Left colon (tissue), 2 donors: Measurements from ENCODE around the gene ATRAID. TPM values are rescaled to one million over a fixed set of nuclear protein-coding genes. Genes with fewer than 3 reads are reported as not detected.

Source experiments
- ATAC-seq: fragments of 200-7000 bp; cut with Tn5 transposase; one replicate; pipeline ENCODE4 v1.9.1; 2020; ENCODE audit warnings: mild to moderate bottlenecking, moderate library complexity
- DNase-seq, 2 donors: peaks; one replicate each; pipeline ENCODE4 v3.0.0-alpha.2; 2020
- intact Hi-C, 2 donors: fragments of 100-400 bp; cut with DNase I in 1 of 2; cut with micrococcal nuclease in 1 of 2; formaldehyde crosslinking; loops; one replicate each; pipeline versions ENCODE4 v1.11.2 to v1.14.0; 2022; cut with DNase I, micrococcal nuclease
- total RNA-seq, 2 donors: library from RNA; stranded (reverse); fragmentation: NEBNext Ultra II Directional; extraction: Animal tissue kit (Norgen Biotek cat#: 25700); gene quantifications; one replicate each; pipeline ENCODE4 v1.2.1, GENCODE V29; 2021
- donor health status: DM: no; HTN: no; CAD: no.
- donor health status: DM: yes; HTN: yes; CAD: no.

Gene ATRAID
- total RNA-seq, 2 donors from 2014 or later = 75.3 to 98.2 TPM

- intact Hi-C loops = no loop called here
- no peak for ATAC-seq
- no peak for DNase-seq
These were observed 3.1 kb downstream of the ATRAID start for GRCh38 chr2:27214941-27215340.

GRCh38 chr2:27216416-27217137 is 4.7 kb downstream of the ATRAID start:
- DNase-seq (no peak), ATAC-seq (no peak)
- intact Hi-C loops = no loop called here

GRCh38 chr2:27217173-27218121 is 5.6 kb downstream of the ATRAID start, which contains the start of gene CAD:
Gene CAD (plus strand): TSS chr2:27217369. CDS start chr2:27217552, 183 bp downstream.
- intact Hi-C loops = no loop called here
- peak; percentile 84 to 93 for DNase-seq
- peak; percentile 92 for ATAC-seq

- intact Hi-C loops = no loop called here
- no peak for DNase-seq
- ATAC-seq = no peak
These were observed 6.8 kb downstream of the ATRAID start for GRCh38 chr2:27218614-27219013.

GRCh38 chr2:27219091-27219490 is 7.2 kb downstream of the ATRAID start:
- ATAC-seq = no peak
- no peak for DNase-seq
- intact Hi-C loops = no loop called here

- ATAC-seq = no peak
- intact Hi-C loops = no loop called here
- DNase-seq = no peak
These were observed 8.2 kb downstream of the ATRAID start for GRCh38 chr2:27220091-27220490.

- ATAC-seq (no peak), DNase-seq (no peak)
These were observed 9.3 kb downstream of the ATRAID start for GRCh38 chr2:27221166-27221565.

GRCh38 chr2:27222407-27222806 is 10.6 kb downstream of the ATRAID start:
- ATAC-seq (no peak), DNase-seq (no peak)

More at GRCh38 chr2:27221166-27221565, 9.3 kb downstream of the ATRAID start:
- intact Hi-C loops = no loop called here

GRCh38 chr2:27223416-27223815 is 11.6 kb downstream of the ATRAID start:
- ATAC-seq = no peak
- no peak for DNase-seq
- intact Hi-C loops = no loop called here

More at GRCh38 chr2:27222407-27222806, 10.6 kb downstream of the ATRAID start:
- intact Hi-C loops = no loop called here

GRCh38 chr2:27225526-27225925 is 13.7 kb downstream of the ATRAID start:
- DNase-seq (no peak), ATAC-seq (no peak)
- intact Hi-C loops = no loop called here

GRCh38 chr2:27227501-27227900 is 15.7 kb downstream of the ATRAID start:
- ATAC-seq (no peak), DNase-seq (no peak)
- intact Hi-C loops = no loop called here

- intact Hi-C loops = no loop called here
- no peak for DNase-seq
- no peak for ATAC-seq
These were observed 20.1 kb downstream of the ATRAID start for GRCh38 chr2:27231921-27232320.

GRCh38 chr2:27233341-27233740 is 21.5 kb downstream of the ATRAID start:
- no peak for ATAC-seq
- intact Hi-C loops = no loop called here
- DNase-seq = no peak

GRCh38 chr2:27236136-27236535 is 24.3 kb downstream of the ATRAID start:
- ATAC-seq = no peak
- DNase-seq = no peak
- intact Hi-C loops = no loop called here

GRCh38 chr2:27236626-27237025 is 24.8 kb downstream of the ATRAID start:
- no peak for ATAC-seq
- DNase-seq = no peak
- intact Hi-C loops = no loop called here

GRCh38 chr2:27237341-27237945 is 25.6 kb downstream of the ATRAID start:
- no peak for ATAC-seq
- DNase-seq = no peak
- intact Hi-C loops = no loop called here

- intact Hi-C loops = no loop called here
- DNase-seq (no peak), ATAC-seq (no peak)
These were observed 27.1 kb downstream of the ATRAID start for GRCh38 chr2:27238976-27239375.

- DNase-seq = no peak
- intact Hi-C loops = no loop called here
- ATAC-seq = no peak
These were observed 28.6 kb downstream of the ATRAID start for GRCh38 chr2:27240406-27240805.

- ATAC-seq = no peak
- intact Hi-C loops = no loop called here
- no peak for DNase-seq
These were observed 30.1 kb downstream of the ATRAID start for GRCh38 chr2:27241761-27242613.
